Esophagus (tissue), 2 donors: ENCODE results near the gene ZBP1. TPM values are rescaled to one million over a fixed set of nuclear protein-coding genes. Genes with fewer than 3 reads are reported as not detected.

ENCODE experiments used
- H3K27ac ChIP-seq, 2 donors: one replicate each; pipeline ENCODE4 v1.5.1; 2013; ENCODE audit warnings: low read depth in 2 of 2, mild to moderate bottlenecking in 2 of 2, inconsistent platforms in 1 of 2, low read length in 1 of 2, moderate library complexity in 1 of 2
- H3K27me3 ChIP-seq, 2 donors: one replicate each; pipeline ENCODE4 v1.6.1; 2013; ENCODE audit warnings: low read length in 2 of 2, control low read depth in 1 of 2, mild to moderate bottlenecking in 1 of 2; ENCODE audit not compliant: insufficient read depth in 2 of 2, control insufficient read depth in 1 of 2
- H3K36me3 ChIP-seq, 2 donors: one replicate each; pipeline ENCODE4 v1.6.1; 2013; ENCODE audit warnings: low read length in 1 of 2; ENCODE audit not compliant: control insufficient read depth in 2 of 2, insufficient read depth in 2 of 2
- H3K4me1 ChIP-seq, 2 donors: one replicate each; pipeline ENCODE4 v1.6.1; 2013; ENCODE audit warnings: low read length in 1 of 2; ENCODE audit not compliant: control insufficient read depth in 2 of 2, insufficient read depth in 2 of 2
- H3K4me3 ChIP-seq, 2 donors: one replicate each; pipeline ENCODE4 v1.5.1; 2013; ENCODE audit warnings: low read length in 2 of 2, mild to moderate bottlenecking in 2 of 2, low read depth in 1 of 2, moderate library complexity in 1 of 2
- H3K9me3 ChIP-seq, 2 donors: one replicate each; pipeline ENCODE4 v1.6.1; 2013; ENCODE audit warnings: mild to moderate bottlenecking in 2 of 2, low read depth in 1 of 2, low read length in 1 of 2, moderate library complexity in 1 of 2; ENCODE audit not compliant: control insufficient read depth in 2 of 2, insufficient read depth in 1 of 2
- WGBS, 2 donors: extraction: QIAGEN DNeasy Blood & Tissue Kit; methylation state at CpG; one replicate each; pipeline ENCODE4 v1.1.7; 2013; 5-methylcytosine and 5-hydroxymethylcytosine counted together
- polyA plus RNA-seq, 2 donors: library from polyadenylated mRNA; stranded (reverse); fragments of 200-250 nt; gene quantifications; one replicate each; pipeline ENCODE4 v1.2.3, GENCODE V29; 2013
- donor health status: healthy with polysubstance abuse.
- donor health status: Bipolar disorder and iron deficiency.

ZBP1 gene
- under 1 TPM; 0.25 to 0.51 TPM for polyA plus RNA-seq

- H3K4me3 ChIP-seq, result peak within 1 kb of the TSS in 1 of 2 donors; percentile 29
- no peaks in the 10 kb centered on the region for H3K9me3 ChIP-seq
- peak within 1 kb of the TSS; percentile 47 to 58 for H3K27ac ChIP-seq
- WGBS, 2 donors, result 47 to 54% methylated on average over 18 of the region's 18 CpGs
- H3K36me3 ChIP-seq, result no peaks in the 10 kb centered on the region
- no peaks in the 10 kb centered on the region for H3K27me3 ChIP-seq
- H3K4me1 ChIP-seq, result peaks cover 2 to 6% of the 10 kb centered on the region in 2 donors
These were observed at the start of gene ZBP1 for GRCh38 chr20:57620274-57620990. Gene ZBP1, minus strand, starts transcription at chr20:57620426. Its CDS starts 131 bp downstream, at chr20:57620295.

GRCh38 chr20:57669632-57670031 is 49.4 kb upstream of the ZBP1 start:
- no peaks in the 10 kb centered on the region for H3K36me3 ChIP-seq
- no peaks in the 10 kb centered on the region for H3K9me3 ChIP-seq
- H3K27me3 ChIP-seq, result no peaks in the 10 kb centered on the region
- H3K27ac ChIP-seq, result no peak overlapping the region
- H3K4me3 ChIP-seq, result no peak overlapping the region
- 90 to 92% methylated on average over 8 of the region's 8 CpGs for WGBS, 2 donors
- peaks cover 5% of the 10 kb centered on the region in 2 donors for H3K4me1 ChIP-seq

- H3K27ac ChIP-seq, result no peak overlapping the region
- no peaks in the 10 kb centered on the region for H3K9me3 ChIP-seq
- no peaks in the 10 kb centered on the region for H3K27me3 ChIP-seq
- no peaks in the 10 kb centered on the region for H3K36me3 ChIP-seq
- H3K4me1 ChIP-seq, result peaks cover 5% of the 10 kb centered on the region in 2 donors
- 73 to 81% methylated on average over 18 of the region's 18 CpGs for WGBS, 2 donors
- no peak overlapping the region for H3K4me3 ChIP-seq
These were observed 47.9 kb upstream of the ZBP1 start for GRCh38 chr20:57667924-57668782.

- no peaks in the 10 kb centered on the region for H3K9me3 ChIP-seq
- no peaks in the 10 kb centered on the region for H3K27me3 ChIP-seq
- 72 to 86% methylated on average over 16 of the region's 16 CpGs for WGBS, 2 donors
- H3K4me3 ChIP-seq, result no peak overlapping the region
- no peak overlapping the region for H3K27ac ChIP-seq
- no peaks in the 10 kb centered on the region for H3K36me3 ChIP-seq
- peaks cover 5% of the 10 kb centered on the region in 2 donors for H3K4me1 ChIP-seq
These were observed 47.2 kb upstream of the ZBP1 start for GRCh38 chr20:57667388-57667787.

GRCh38 chr20:57666834-57667157 is 46.6 kb upstream of the ZBP1 start:
- no peaks in the 10 kb centered on the region for H3K36me3 ChIP-seq
- no peaks in the 10 kb centered on the region for H3K9me3 ChIP-seq
- H3K4me1 ChIP-seq, result peaks cover 5% of the 10 kb centered on the region in 2 donors
- no peak overlapping the region for H3K4me3 ChIP-seq
- H3K27me3 ChIP-seq, result no peaks in the 10 kb centered on the region
- 82 to 87% methylated on average over 13 of the region's 13 CpGs for WGBS, 2 donors
- H3K27ac ChIP-seq, result no peak overlapping the region

- H3K9me3 ChIP-seq, result no peaks in the 10 kb centered on the region
- H3K4me1 ChIP-seq, result peaks cover 5% of the 10 kb centered on the region in 2 donors
- no peaks in the 10 kb centered on the region for H3K27me3 ChIP-seq
- no peak overlapping the region for H3K27ac ChIP-seq
- H3K4me3 ChIP-seq, result no peak overlapping the region
- WGBS, 2 donors, result 82 to 84% methylated on average over 21 of the region's 21 CpGs
- no peaks in the 10 kb centered on the region for H3K36me3 ChIP-seq
These were observed 46.0 kb upstream of the ZBP1 start for GRCh38 chr20:57666106-57666833.

GRCh38 chr20:57665589-57665971 is 45.4 kb upstream of the ZBP1 start:
- no peak overlapping the region for H3K27ac ChIP-seq
- no peak overlapping the region for H3K4me3 ChIP-seq
- no peaks in the 10 kb centered on the region for H3K27me3 ChIP-seq
- no peaks in the 10 kb centered on the region for H3K36me3 ChIP-seq
- 89 to 90% methylated on average over 8 of the region's 8 CpGs for WGBS, 2 donors
- H3K9me3 ChIP-seq, result no peaks in the 10 kb centered on the region
- H3K4me1 ChIP-seq, result peaks cover 5 to 6% of the 10 kb centered on the region in 2 donors

GRCh38 chr20:57664924-57665588 is 44.8 kb upstream of the ZBP1 start:
- no peaks in the 10 kb centered on the region for H3K27me3 ChIP-seq
- peaks cover 2% of the 10 kb centered on the region in 2 donors for H3K4me1 ChIP-seq
- no peak overlapping the region for H3K4me3 ChIP-seq
- H3K36me3 ChIP-seq, result no peaks in the 10 kb centered on the region
- H3K27ac ChIP-seq, result no peak overlapping the region
- 88 to 89% methylated on average over 14 of the region's 14 CpGs for WGBS, 2 donors
- no peaks in the 10 kb centered on the region for H3K9me3 ChIP-seq

GRCh38 chr20:57664476-57664875 is 44.2 kb upstream of the ZBP1 start:
- no peaks in the 10 kb centered on the region for H3K9me3 ChIP-seq
- WGBS, 2 donors, result 79 to 82% methylated on average over 20 of the region's 20 CpGs
- H3K4me1 ChIP-seq, result peaks cover 2% of the 10 kb centered on the region in 2 donors
- H3K27ac ChIP-seq, result no peak overlapping the region
- no peak overlapping the region for H3K4me3 ChIP-seq
- H3K27me3 ChIP-seq, result no peaks in the 10 kb centered on the region
- no peaks in the 10 kb centered on the region for H3K36me3 ChIP-seq
